H1 (cell line): ENCODE data around the gene TRDMT1.

Experiments
- ASH2L ChIP-seq: fragments of 200-600, 300-600 bp; sonication (generic); IDR thresholded peaks from one replicate; pipeline ENCODE4 v1.7.1; 2017; ENCODE audit warnings: low read length
- CBX8 ChIP-seq: fragments of 300-800, 300-1000 bp; sonication (generic); IDR thresholded peaks from 2 replicates; pipeline ENCODE4 v1.7.1; 2016; ENCODE audit warnings: low read depth, low read length, borderline replicate concordance
- EZH2 ChIP-seq: fragments of 200-600 bp; sonication (generic); IDR thresholded peaks from 2 replicates; pipeline ENCODE4 v1.7.1; 2012; ENCODE audit warnings: low read depth, mild to moderate bottlenecking, moderate library complexity, low read length, inconsistent platforms; ENCODE audit not compliant: severe bottlenecking
- NRF1 ChIP-seq: IDR thresholded peaks from 2 replicates; pipeline ENCODE4 v1.6.1; 2011; ENCODE audit warnings: mild to moderate bottlenecking, low read depth, low read length, improper control_type of control experiment
- POLR2A ChIP-seq, 2 experiments: IDR thresholded peaks; 1 replicate in 1 of 2; 2 replicates in 1 of 2; pipeline ENCODE4 v1.6.1; 2011; ENCODE audit warnings: low read depth in 2 of 2, low read length in 2 of 2, mild to moderate bottlenecking in 2 of 2; ENCODE audit errors: control extremely low read depth in 1 of 2

- TF ChIP-seq CBX8 (no peak), ASH2L (no peak), EZH2 (no peak), NRF1 (no peak), POLR2A (IDR thresholded peaks at IDR 0.05; ENCODE audit: control extremely low read depth in 1 of 2, low read depth in 2 of 2, low read length in 2 of 2) (no peak)
Measured at GRCh38 chr10:17178006-17178405, 23.5 kb downstream of the TRDMT1 start.
